T-cell (primary cell): ENCODE results near the gene A1CF. TPM values are rescaled to one million over a fixed set of nuclear protein-coding genes. Genes with fewer than 3 reads are reported as not detected.
"Not testable (repeated sequence)": the region's sequence is repeated elsewhere in the genome, so short reads cannot be mapped to it uniquely, and the experiment has no call there.

Experiments
- ATAC-seq, 4 experiments: fragments of 200-7000 bp in 3 of 4; fragments of 150-1000 bp in 1 of 4; cut with Tn5 transposase; replicated peaks in 1 of 4; 1 replicate in 3 of 4; 2 replicates in 1 of 4; pipeline ENCODE4 v1.10.0; 2021; ENCODE audit warnings: moderate library complexity in 3 of 4, mild to moderate bottlenecking in 2 of 4, moderate number of reproducible peaks in 1 of 4
- CTCF ChIA-PET, 2 donors: fragments of 300-600 bp; sonication (Branson Sonifier 250); formaldehyde crosslinking; loops; one replicate each; lab custom pipeline; 2022; ENCODE audit warnings: antibody characterized with exemption in 2 of 2; lab: Charles Lee
- POLR2A ChIA-PET, 2 donors: fragments of 300-600 bp; sonication (Branson Sonifier 250); formaldehyde crosslinking; loops; one replicate each; lab custom pipeline; 2022; ENCODE audit warnings: antibody characterized with exemption in 2 of 2; lab: Charles Lee
- DNase-seq, 35 experiments: peaks; one replicate each; pipeline versions ENCODE4 v3.0.0 to v3.0.0-alpha.2; 2013 to 2023
- H3K27ac ChIP-seq: one replicate; pipeline ENCODE4 v1.5.1; 2013; ENCODE audit warnings: low read length
- H3K27me3 ChIP-seq, 2 experiments: replicated peaks in 1 of 2; 1 replicate in 1 of 2; 2 replicates in 1 of 2; pipeline versions ENCODE4 v1.6.1 to v1.7.0; 2013; ENCODE audit warnings: low read length in 1 of 2, mixed read lengths in 1 of 2; ENCODE audit not compliant: control insufficient read depth in 2 of 2, insufficient read depth in 2 of 2; ENCODE audit errors: extremely low read depth in 1 of 2
- H3K36me3 ChIP-seq, 2 donors: 1 replicate in 1 of 2; 2 replicates in 1 of 2; pipeline versions ENCODE4 v1.6.1 to v1.7.0; 2013; ENCODE audit warnings: low read length in 1 of 2; ENCODE audit not compliant: control insufficient read depth in 2 of 2, insufficient read depth in 1 of 2; ENCODE audit errors: extremely low read depth in 1 of 2
- H3K4me1 ChIP-seq, 2 experiments: 1 replicate in 1 of 2; 2 replicates in 1 of 2; pipeline versions ENCODE4 v1.6.1 to v1.7.0; 2013; ENCODE audit warnings: low read length in 2 of 2, mixed read lengths in 1 of 2; ENCODE audit not compliant: insufficient read depth in 2 of 2, control insufficient read depth in 1 of 2; ENCODE audit errors: extremely low read depth in 1 of 2
- H3K4me3 ChIP-seq, 2 donors: 1 replicate in 1 of 2; 2 replicates in 1 of 2; pipeline versions ENCODE4 v1.5.1 to v1.7.0; 2013; ENCODE audit warnings: mild to moderate bottlenecking in 2 of 2, low read length in 1 of 2, moderate library complexity in 1 of 2; ENCODE audit not compliant: control insufficient read depth in 1 of 2; ENCODE audit errors: extremely low read depth in 1 of 2
- H3K9me3 ChIP-seq: 2 replicates; pipeline ENCODE4 v1.7.0; 2013
- H3K27ac Mint-ChIP-seq, 2 donors: one replicate each; pipeline ENCODE4 v1.8.0; 2020 to 2021; ENCODE audit warnings: mild to moderate bottlenecking in 2 of 2, mixed read lengths in 2 of 2
- H3K27me3 Mint-ChIP-seq, 2 donors: one replicate each; pipeline ENCODE4 v1.8.0; 2021 to 2022; ENCODE audit warnings: mixed read lengths in 2 of 2
- H3K36me3 Mint-ChIP-seq: one replicate; pipeline ENCODE4 v1.8.0; 2021; ENCODE audit warnings: mixed read lengths
- H3K4me1 Mint-ChIP-seq, 3 donors: one replicate each; pipeline ENCODE4 v1.8.0; 2020 to 2022; ENCODE audit warnings: mixed read lengths in 3 of 3, mild to moderate bottlenecking in 1 of 3
- H3K4me3 Mint-ChIP-seq, 3 donors: one replicate each; pipeline ENCODE4 v1.8.0; 2020 to 2022; ENCODE audit warnings: mild to moderate bottlenecking in 3 of 3, mixed read lengths in 3 of 3, moderate library complexity in 3 of 3
- H3K9me3 Mint-ChIP-seq, 3 donors: one replicate each; pipeline ENCODE4 v1.8.0; 2020 to 2022; ENCODE audit warnings: mixed read lengths in 3 of 3
- WGBS: methylation state at CpG from one replicate; pipeline ENCODE4 v1.1.5; 2013; ENCODE audit warnings: missing lambda C conversion rate; ENCODE audit not compliant: insufficient coverage; 5-methylcytosine and 5-hydroxymethylcytosine counted together
- total RNA-seq, 35 experiments: library from RNA in 6 of 35; stranded (reverse) in 6 of 35; fragments of 120-200 nt in 1 of 35; gene quantifications; one replicate each; pipeline versions ENCODE4 v1.2.1 to v1.2.4 and lab custom pipeline; 2013 to 2026

A1CF gene
- total RNA-seq, 5 donors from 2014 or later (not counting 1 experiment from before 2014, with no cell fraction given): 0.07 to 0.28 (median 0.23) TPM; not detected in 2

DNA sequence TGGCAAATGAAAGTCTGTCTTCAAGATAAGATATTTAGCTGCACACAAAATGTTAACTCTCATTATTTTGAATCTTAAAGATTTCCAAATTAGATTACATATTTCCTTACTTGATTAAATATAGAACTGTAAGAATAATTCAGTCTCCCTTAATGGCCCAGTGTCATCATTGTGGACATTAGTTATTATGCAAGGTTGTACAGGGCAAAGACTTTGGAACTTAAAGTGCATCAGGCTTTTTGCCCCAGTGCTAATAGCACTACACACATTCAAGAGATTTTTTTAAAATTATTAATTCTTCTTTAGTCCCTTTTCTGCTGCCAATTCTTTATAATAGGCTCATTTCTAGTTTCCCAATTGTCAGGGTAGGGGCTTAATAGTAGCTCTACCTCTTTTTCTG, 103.4 kb downstream of the A1CF start:
- H3K27ac ChIP-seq, ATAC-seq, H3K36me3 Mint-ChIP-seq, CTCF ChIA-PET, H3K4me1 ChIP-seq, H3K9me3 ChIP-seq, H3K27me3 ChIP-seq, H3K27ac Mint-ChIP-seq, DNase-seq, H3K4me3 ChIP-seq, POLR2A ChIA-PET, H3K27me3 Mint-ChIP-seq, H3K4me3 Mint-ChIP-seq, H3K4me1 Mint-ChIP-seq, H3K36me3 ChIP-seq: not testable (repeated sequence)
- H3K9me3 Mint-ChIP-seq: peaks cover 0 to 10% (median under 1%) of the 10 kb centered on the region in 3 donors

DNA sequence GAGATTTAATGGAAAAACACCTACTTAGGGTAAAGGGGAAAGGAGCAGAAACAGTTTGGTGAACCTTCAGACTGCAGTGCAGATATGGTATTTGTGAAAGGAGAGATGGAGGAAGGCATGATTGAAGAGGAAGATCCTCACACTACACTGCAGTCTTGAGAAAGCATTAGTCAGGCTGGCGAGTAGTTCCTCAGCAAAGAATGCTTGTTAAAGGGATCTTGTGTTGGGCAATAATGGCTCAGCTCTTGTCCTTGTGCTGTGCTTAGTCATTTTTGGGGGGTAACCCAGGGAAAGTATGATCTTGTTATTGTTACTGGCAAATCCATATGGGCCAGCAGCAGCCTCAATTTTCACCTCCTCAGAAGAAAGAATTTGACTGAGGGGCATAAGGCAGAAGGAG, 105.4 kb downstream of the A1CF start:
- DNase-seq, H3K9me3 ChIP-seq, H3K27ac Mint-ChIP-seq, POLR2A ChIA-PET, CTCF ChIA-PET, H3K36me3 Mint-ChIP-seq, H3K4me3 Mint-ChIP-seq, H3K4me3 ChIP-seq, H3K4me1 Mint-ChIP-seq, H3K27me3 ChIP-seq, H3K27me3 Mint-ChIP-seq, H3K27ac ChIP-seq, H3K36me3 ChIP-seq, H3K4me1 ChIP-seq, ATAC-seq, H3K9me3 Mint-ChIP-seq: not testable (repeated sequence)
- no CpG with 5 or more reads among the region's 1 CpG for WGBS

DNA sequence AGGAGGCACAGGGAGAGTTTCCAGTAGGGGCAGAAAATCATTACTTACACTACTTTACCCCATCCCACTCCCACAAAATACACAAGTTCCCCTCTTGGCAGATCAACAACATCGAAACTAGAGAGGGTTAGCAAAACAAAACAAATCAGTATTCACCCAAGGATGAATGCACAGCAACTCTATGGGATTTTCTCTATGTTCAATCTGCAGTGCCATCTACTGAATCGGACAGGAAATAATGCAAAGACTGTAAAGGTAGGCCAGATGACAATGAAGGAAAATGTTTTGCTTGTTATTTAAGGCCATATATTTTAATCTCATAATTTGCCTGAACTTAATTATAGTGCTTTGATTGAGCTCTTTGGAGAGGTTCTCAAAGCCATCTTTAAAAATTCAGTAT, 110.6 kb downstream of the A1CF start:
- H3K36me3 Mint-ChIP-seq, H3K36me3 ChIP-seq, H3K4me3 ChIP-seq, H3K4me3 Mint-ChIP-seq, H3K27ac ChIP-seq, H3K9me3 Mint-ChIP-seq, H3K27me3 ChIP-seq, CTCF ChIA-PET, POLR2A ChIA-PET, DNase-seq, H3K27ac Mint-ChIP-seq, H3K4me1 ChIP-seq, H3K9me3 ChIP-seq, H3K4me1 Mint-ChIP-seq, H3K27me3 Mint-ChIP-seq, ATAC-seq: not testable (repeated sequence)
- no CpG with 5 or more reads among the region's 2 CpGs for WGBS

DNA sequence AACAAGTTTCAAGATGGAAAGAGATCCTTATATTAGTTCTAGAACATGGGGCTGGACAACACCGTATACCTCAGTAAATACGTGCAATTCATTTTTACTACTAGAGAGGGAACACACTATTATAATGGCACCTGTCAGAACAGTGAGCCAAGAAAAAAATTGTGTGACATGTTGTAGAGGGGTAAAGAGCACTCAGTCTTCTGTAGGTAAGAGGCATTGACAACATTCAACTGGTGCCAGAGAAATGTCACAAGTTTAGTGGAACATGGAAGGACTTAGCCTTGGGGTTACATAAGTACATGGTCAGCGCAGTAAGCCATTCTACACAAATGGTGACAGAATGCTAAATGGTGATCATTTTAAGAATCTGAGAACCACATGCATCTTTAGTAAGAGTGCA, 113.4 kb downstream of the A1CF start:
- H3K36me3 Mint-ChIP-seq, H3K27me3 ChIP-seq, H3K27ac Mint-ChIP-seq, H3K4me3 ChIP-seq, ATAC-seq, H3K4me1 Mint-ChIP-seq, DNase-seq, H3K4me3 Mint-ChIP-seq, H3K4me1 ChIP-seq, H3K36me3 ChIP-seq, POLR2A ChIA-PET, H3K27me3 Mint-ChIP-seq, H3K27ac ChIP-seq, H3K9me3 ChIP-seq, H3K9me3 Mint-ChIP-seq, CTCF ChIA-PET: not testable (repeated sequence)
- WGBS: no CpG with 5 or more reads among the region's 3 CpGs

DNA sequence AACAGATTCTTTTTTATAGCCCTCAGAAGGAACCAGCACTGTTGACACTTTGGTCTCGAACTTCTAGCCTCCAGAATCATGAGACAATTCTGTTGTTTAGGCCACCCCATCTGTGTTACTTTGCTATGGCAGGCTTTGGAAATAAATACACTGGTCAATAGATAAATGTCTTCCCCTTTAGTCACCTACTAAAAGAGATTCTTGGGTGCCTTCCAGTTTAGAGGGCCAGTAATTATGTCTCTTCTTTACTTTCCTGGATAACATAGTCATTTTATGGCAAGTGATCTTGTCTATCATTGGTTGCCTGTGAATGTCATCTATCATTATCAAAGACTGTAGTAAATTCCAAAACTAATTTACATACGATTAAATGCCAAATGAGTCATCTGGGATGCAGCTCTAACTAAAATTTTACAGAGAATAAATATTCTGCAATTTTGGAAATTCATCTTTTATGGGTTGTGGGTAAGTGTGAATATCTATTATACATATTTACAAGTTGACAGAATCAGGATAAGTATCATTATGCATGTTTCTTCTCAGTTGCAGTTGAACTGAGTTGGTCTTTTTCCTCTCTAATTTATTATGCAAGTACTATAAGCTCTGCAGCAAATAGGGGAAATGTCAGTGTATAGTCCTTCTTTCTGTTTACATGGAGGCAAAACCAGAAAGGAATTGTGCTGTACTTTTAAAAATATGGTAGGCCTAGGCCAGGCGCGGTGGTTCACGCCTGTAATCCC, 118.5 kb downstream of the A1CF start:
- H3K4me3 ChIP-seq, H3K27me3 Mint-ChIP-seq, H3K4me3 Mint-ChIP-seq, H3K36me3 ChIP-seq, H3K27ac ChIP-seq, DNase-seq, ATAC-seq, POLR2A ChIA-PET, H3K9me3 Mint-ChIP-seq, CTCF ChIA-PET, H3K4me1 Mint-ChIP-seq, H3K36me3 Mint-ChIP-seq, H3K27ac Mint-ChIP-seq, H3K9me3 ChIP-seq, H3K27me3 ChIP-seq, H3K4me1 ChIP-seq: not testable (repeated sequence)
- no CpG with 5 or more reads among the region's 5 CpGs for WGBS

Other genes starting within 250 kb of the A1CF start
- 1 to 10 TPM; 1.9 to 6.6 (median 4.4) TPM for gene ASAH2B, start 145.7 kb downstream of the A1CF start, total RNA-seq
- gene PRKG1, start 188.9 kb upstream of the A1CF start, total RNA-seq: under 1 TPM in 4 of 5 donors, not detected in 1; 0.03 to 0.26 (median 0.19) TPM